Activated CD4-positive, alpha-beta T cell treated with anti-CD3 and anti-CD28 coated beads, Interleukin-2, Interleukin-4, amounts not matched to agents 100 ng/mL and 50 ng/mL, durations not matched to agents 16 hours and 8 hours (primary cell): ENCODE measurements around the gene TMEM154.

ENCODE experiments used
- DNase-seq: peaks from one replicate; pipeline ENCODE4 v3.0.0-alpha.2; 2020; ENCODE audit warnings: low spot score

TMEM154 gene

GRCh38 chr4:152628128-152628527, 51.7 kb downstream of the TMEM154 start:
- DNase-seq, result no peak

- DNase-seq, result no peak
Measured at GRCh38 chr4:152626790-152627189, 53.0 kb downstream of the TMEM154 start.

- DNase-seq, result no peak
Measured at GRCh38 chr4:152620915-152621314, 58.9 kb downstream of the TMEM154 start.

GRCh38 chr4:152620218-152620617, 59.6 kb downstream of the TMEM154 start:
- no peak for DNase-seq

GRCh38 chr4:152619556-152619955, 60.2 kb downstream of the TMEM154 start:
- no peak for DNase-seq

GRCh38 chr4:152618971-152619370, 60.8 kb downstream of the TMEM154 start:
- DNase-seq, result no peak

- DNase-seq, result no peak
Measured at GRCh38 chr4:152616804-152617203, 63.0 kb downstream of the TMEM154 start.

- no peak for DNase-seq
Measured at GRCh38 chr4:152613841-152614721, 65.7 kb downstream of the TMEM154 start.

GRCh38 chr4:152613351-152613750, 66.4 kb downstream of the TMEM154 start:
- DNase-seq, result no peak

- DNase-seq, result no peak
Measured at GRCh38 chr4:152610131-152610530, 69.7 kb downstream of the TMEM154 start.

GRCh38 chr4:152609481-152609880, 70.3 kb downstream of the TMEM154 start:
- DNase-seq, result no peak

- DNase-seq, result no peak
Measured at GRCh38 chr4:152607178-152607577, 72.6 kb downstream of the TMEM154 start.

GRCh38 chr4:152606753-152607152, 73.0 kb downstream of the TMEM154 start:
- DNase-seq, result no peak

- DNase-seq, result no peak
Measured at GRCh38 chr4:152605641-152606335, 74.0 kb downstream of the TMEM154 start.

- no peak for DNase-seq
Measured at GRCh38 chr4:152605031-152605430, 74.8 kb downstream of the TMEM154 start.

GRCh38 chr4:152601156-152601555, 78.6 kb downstream of the TMEM154 start:
- DNase-seq, result no peak

- no peak for DNase-seq
Measured at GRCh38 chr4:152599636-152600035, 80.2 kb downstream of the TMEM154 start.

GRCh38 chr4:152599095-152599494, 80.7 kb downstream of the TMEM154 start:
- DNase-seq, result no peak

- DNase-seq, result no peak
Measured at GRCh38 chr4:152598454-152598853, 81.3 kb downstream of the TMEM154 start.

- no peak for DNase-seq
Measured at GRCh38 chr4:152594978-152595925, 84.5 kb downstream of the TMEM154 start.

- DNase-seq, result no peak
Measured at GRCh38 chr4:152594057-152594456, 85.7 kb downstream of the TMEM154 start.

- DNase-seq, result no peak
Measured at GRCh38 chr4:152591876-152592275, 87.9 kb downstream of the TMEM154 start.
